ENCODE results near the gene CTNNA1. TPM values are rescaled to one million over a fixed set of nuclear protein-coding genes. Genes with fewer than 3 reads are reported as not detected.

CTNNA1 gene
- total RNA-seq, 2 donors from 2014 or later, result 400 to 483 TPM

DNA sequence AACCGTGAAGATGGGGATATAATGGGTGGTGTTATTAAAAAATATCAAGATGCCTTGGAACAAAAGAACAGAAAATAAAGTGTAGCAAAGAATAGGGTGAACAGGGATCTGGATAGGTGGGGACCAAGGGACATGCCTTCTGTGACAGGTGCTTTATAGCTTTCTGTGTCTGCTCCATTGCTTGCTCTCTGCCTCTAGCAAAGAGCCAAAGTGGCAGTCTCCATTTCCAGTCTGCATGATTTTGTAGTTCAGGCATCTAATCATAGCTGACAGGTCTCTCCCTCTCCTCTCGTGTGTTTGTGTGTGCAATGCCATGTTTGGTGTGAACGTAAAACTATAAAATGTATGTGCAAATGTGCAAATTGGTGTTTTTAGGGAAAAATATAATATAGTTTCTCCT is 86.9 kb downstream of the CTNNA1 start:
- Histone ChIP-seq H3K4me1 (no peaks in the 10 kb centered on the region), H3K4me3 (no peak overlapping the region), H3K9me3 (no peaks in the 10 kb centered on the region), H3K9ac (ENCODE audit: low read depth in 2 of 2, low read length in 2 of 2) (no peak overlapping the region), H3K36me3 (no peaks in the 10 kb centered on the region), H3K27ac (no peak overlapping the region), H3K27me3 (no peaks in the 10 kb centered on the region)
- no peak for DNase-seq
- TF ChIP-seq, protein P1, sequence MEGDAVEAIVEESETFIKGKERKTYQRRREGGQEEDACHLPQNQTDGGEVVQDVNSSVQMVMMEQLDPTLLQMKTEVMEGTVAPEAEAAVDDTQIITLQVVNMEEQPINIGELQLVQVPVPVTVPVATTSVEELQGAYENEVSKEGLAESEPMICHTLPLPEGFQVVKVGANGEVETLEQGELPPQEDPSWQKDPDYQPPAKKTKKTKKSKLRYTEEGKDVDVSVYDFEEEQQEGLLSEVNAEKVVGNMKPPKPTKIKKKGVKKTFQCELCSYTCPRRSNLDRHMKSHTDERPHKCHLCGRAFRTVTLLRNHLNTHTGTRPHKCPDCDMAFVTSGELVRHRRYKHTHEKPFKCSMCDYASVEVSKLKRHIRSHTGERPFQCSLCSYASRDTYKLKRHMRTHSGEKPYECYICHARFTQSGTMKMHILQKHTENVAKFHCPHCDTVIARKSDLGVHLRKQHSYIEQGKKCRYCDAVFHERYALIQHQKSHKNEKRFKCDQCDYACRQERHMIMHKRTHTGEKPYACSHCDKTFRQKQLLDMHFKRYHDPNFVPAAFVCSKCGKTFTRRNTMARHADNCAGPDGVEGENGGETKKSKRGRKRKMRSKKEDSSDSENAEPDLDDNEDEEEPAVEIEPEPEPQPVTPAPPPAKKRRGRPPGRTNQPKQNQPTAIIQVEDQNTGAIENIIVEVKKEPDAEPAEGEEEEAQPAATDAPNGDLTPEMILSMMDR (IDR thresholded peaks at IDR 0.05), result no peak
- intact Hi-C loops (cut with DNase I), result no loop called here

GRCh38 chr5:138841531-138841930 is 88.3 kb downstream of the CTNNA1 start:
- Histone ChIP-seq H3K4me3 (no peak overlapping the region), H3K4me1 (no peaks in the 10 kb centered on the region), H3K9ac (ENCODE audit: low read depth in 2 of 2, low read length in 2 of 2) (no peak overlapping the region), H3K9me3 (no peaks in the 10 kb centered on the region), H3K27me3 (no peaks in the 10 kb centered on the region), H3K36me3 (no peaks in the 10 kb centered on the region), H3K27ac (no peak overlapping the region)
- intact Hi-C loops (cut with DNase I), result no loop called here
- DNase-seq, result no peak
- TF ChIP-seq, protein P1 (IDR thresholded peaks at IDR 0.05), result no peak

- Histone ChIP-seq H3K36me3 (no peaks in the 10 kb centered on the region), H3K27me3 (no peaks in the 10 kb centered on the region), H3K9ac (ENCODE audit: low read depth in 2 of 2, low read length in 2 of 2) (no peak overlapping the region), H3K27ac (no peak overlapping the region), H3K4me3 (no peak overlapping the region), H3K9me3 (no peaks in the 10 kb centered on the region), H3K4me1 (no peaks in the 10 kb centered on the region)
- intact Hi-C loops (cut with DNase I), result no loop called here
- no peak for DNase-seq
- TF ChIP-seq, protein P1 (IDR thresholded peaks at IDR 0.05), result no peak
Observed at GRCh38 chr5:138843316-138844124, 90.3 kb downstream of the CTNNA1 start.

DNA sequence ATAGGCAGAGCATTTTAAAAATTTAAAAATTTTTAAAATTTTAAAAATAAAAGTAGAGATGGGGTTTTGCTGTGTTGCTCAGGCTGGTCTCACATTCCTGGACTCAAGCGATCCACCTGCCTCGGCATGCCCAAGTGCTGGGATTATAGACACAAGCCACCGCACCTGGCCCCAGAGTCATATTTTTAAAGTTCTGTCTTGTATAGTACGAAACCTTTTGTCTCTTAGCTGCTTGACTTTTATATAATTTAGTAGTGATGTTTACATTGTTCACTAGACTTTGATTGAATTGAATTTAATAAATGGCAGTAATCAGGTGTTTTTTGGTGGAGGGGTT is 90.9 kb downstream of the CTNNA1 start:
- H3K4me1 ChIP-seq, result no peaks in the 10 kb centered on the region
- TF ChIP-seq, protein P1 (IDR thresholded peaks at IDR 0.05), result no peak
- no peaks in the 10 kb centered on the region for H3K27me3 ChIP-seq
- intact Hi-C loops (cut with DNase I), result no loop called here
- H3K36me3 ChIP-seq, result no peaks in the 10 kb centered on the region
- no peak overlapping the region for H3K4me3 ChIP-seq
- no peak for DNase-seq
- no peak overlapping the region for H3K27ac ChIP-seq
- no peaks in the 10 kb centered on the region for H3K9me3 ChIP-seq
- H3K9ac ChIP-seq (ENCODE audit: low read depth in 2 of 2, low read length in 2 of 2), result no peak overlapping the region

DNA sequence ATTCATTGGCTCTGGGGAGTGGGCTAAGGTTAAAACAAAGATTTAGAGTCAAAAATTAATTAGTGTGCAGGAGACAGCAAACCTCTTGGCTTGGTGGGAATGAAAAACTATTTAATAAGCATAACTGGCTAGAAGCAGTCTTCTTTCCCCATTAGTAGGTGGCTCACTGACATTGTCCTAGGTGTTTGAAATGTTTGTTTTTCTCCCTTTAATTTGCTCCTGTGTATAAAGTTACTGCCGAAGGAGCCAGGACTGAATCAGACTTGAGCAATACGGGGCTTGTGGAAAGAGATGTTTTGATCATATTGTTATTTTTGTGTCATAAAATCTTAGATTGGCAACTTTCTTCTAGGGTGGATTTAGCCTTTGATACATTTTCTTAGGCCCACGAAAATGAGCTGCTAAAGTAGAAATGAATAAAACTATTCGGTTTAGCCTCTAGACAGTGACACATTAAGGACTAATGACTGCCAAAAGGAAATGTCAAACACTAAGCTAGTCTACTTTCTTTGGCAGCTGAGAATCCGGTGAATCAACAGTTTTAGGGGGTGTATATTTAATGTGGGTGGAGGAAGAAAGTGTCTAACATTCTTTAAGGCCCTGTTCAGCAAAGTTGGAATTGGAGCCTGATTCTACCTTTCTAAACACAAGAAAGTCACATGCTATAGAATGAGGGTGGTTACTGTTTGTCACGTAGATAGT is 91.7 kb downstream of the CTNNA1 start:
- Histone ChIP-seq H3K27ac (no peak overlapping the region), H3K36me3 (no peaks in the 10 kb centered on the region), H3K4me3 (no peak overlapping the region), H3K27me3 (no peaks in the 10 kb centered on the region), H3K9ac (ENCODE audit: low read depth in 2 of 2, low read length in 2 of 2) (no peak overlapping the region), H3K4me1 (no peaks in the 10 kb centered on the region), H3K9me3 (no peaks in the 10 kb centered on the region)
- DNase-seq, result no peak
- intact Hi-C loops (cut with DNase I), result no loop called here
- TF ChIP-seq, protein P1 (IDR thresholded peaks at IDR 0.05), result no peak
